Measurements from ENCODE around the gene LMTK2.
A peak's percentile ranks its signal among the peaks of the same experiment; 100 is the strongest.

The LMTK2 gene

DNA sequence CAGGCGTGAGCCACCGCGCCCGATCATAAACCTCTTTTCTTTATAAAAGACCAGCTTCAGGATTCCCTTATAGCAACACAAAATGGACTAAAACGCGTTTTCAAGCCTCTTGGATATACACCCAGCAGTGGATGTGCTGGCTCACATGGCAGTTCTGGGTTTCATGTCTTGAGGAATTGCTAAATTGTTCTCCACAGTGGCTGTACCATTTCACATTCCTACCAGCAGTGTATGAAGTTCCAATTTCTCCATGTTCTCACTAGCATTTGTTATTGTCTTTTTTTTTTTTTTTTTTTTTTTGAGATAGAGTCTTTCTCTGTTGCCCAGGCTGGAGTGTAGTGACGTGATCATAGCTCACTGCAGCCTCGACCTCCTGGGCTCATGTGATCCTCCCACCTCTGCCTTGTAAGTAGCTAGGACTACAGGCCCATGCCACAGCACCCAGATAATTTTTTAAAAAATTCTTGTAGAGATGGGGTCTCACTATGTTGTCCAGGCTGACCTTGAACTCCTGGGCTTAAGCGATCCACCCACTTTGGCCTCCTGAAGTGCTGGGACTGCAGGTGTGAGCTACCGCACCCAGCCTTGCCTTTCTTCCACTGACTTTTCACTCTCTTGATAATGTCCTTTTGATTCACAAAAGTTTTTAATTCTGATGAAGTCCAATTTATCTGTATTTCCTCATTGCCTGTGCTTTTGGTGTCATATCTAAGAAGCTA lies 127.9 kb downstream of the LMTK2 start:
- no peak for DNase-seq (ENCODE audit: low read depth in 2 of 2)

DNA sequence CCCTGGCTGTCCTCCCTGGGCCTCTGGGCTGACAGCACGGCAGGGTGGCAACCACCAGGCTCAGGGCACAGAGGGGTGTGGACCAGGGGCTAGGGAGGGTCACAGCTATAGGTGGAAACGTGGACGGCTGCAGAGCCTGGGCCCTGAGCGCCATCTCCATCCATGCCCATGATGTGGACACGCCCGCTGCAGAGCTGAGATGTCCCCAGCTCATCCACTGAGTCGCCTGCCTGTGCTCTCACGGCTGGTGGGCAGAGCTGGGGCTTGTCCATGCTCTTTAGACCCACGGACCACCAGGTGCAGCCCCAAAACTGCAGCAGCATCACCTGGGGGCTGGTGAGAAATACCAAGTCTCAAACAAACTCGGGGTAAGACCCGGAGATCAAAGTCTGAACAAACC lies 129.2 kb downstream of the LMTK2 start:
- DNase-seq (ENCODE audit: low read depth in 2 of 2): no peak

DNA sequence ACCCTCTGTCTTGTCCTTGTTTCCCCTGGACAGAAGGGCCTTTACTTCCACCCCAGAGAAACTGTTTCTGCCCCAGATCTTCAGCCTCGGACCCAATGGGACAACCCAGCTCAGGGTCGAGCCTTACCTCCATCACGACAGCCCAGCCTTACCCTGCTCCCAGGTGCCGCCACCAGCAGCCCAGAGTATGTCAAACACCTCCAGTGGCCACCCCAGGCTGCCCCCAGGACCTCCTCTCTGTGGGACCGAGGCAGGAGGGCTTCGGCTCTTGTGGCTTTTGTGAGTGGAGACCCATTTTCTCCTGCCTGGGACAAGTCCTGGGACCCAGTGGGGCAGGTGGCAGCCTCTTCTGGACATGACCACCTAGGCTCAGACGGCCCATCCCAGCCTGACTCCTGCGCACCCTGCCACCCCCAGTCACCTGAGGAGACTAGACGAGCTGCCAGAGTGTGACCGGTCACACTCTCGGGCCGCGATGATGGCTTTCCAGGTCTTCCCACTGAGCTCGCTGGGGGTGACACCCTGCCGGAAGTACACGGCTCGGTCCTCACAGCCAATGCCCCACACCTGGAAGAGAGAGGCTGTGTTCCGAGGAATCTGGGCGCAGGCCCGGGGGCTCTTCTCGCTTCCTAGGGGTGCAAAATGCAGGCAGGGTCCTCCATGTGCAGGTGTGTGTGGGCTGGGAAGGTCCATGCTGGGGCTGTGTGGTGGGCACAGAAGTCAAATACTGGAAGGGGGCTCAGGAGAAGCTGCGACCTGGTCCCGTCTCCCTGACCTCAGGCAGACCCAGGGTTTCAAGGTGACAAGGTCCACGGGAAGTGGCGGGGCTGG lies 129.9 kb downstream of the LMTK2 start:
- no peak for DNase-seq (ENCODE audit: low read depth in 2 of 2)

- DNase-seq (ENCODE audit: low read depth in 2 of 2): no peak
Measured at GRCh38 chr7:98238076-98238475, 131.4 kb downstream of the LMTK2 start.

GRCh38 chr7:98238976-98239375 lies 132.3 kb downstream of the LMTK2 start:
- DNase-seq (ENCODE audit: low read depth in 2 of 2): no peak

DNA sequence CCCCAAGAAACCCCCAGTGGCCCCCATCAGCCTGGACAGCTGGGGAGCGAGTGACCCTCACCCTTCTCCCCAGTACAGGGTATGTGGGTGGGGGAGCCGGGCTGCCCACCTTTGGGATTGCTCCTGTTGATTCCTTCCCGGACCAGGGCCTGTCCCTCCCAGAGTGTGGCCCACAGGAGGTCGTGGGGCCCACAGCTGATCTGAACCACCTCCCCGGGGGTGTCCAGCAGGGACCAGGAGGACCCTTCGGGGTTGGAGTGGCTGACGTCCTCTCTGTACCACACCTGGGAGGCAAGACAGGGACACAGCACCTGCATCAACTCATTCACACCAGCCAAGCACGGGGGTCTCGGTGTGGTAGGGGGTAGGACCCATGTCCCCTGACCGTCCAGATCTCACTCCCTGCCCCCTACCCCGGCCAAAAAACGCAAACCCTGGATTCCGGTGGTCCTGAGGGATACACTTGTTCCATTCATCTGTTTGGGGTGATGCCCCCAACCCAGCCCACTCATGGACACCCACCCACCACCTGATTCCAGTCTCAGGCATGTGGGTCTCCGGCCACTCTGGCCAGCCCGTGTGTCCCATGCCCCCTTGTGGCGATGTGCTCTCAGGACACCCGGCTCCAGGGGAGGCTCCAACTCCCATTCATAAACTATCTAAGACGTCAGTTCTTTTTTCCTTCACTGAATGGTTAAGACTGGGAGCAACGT lies 134.5 kb downstream of the LMTK2 start:
- no peak for DNase-seq (ENCODE audit: low read depth in 2 of 2)

DNA sequence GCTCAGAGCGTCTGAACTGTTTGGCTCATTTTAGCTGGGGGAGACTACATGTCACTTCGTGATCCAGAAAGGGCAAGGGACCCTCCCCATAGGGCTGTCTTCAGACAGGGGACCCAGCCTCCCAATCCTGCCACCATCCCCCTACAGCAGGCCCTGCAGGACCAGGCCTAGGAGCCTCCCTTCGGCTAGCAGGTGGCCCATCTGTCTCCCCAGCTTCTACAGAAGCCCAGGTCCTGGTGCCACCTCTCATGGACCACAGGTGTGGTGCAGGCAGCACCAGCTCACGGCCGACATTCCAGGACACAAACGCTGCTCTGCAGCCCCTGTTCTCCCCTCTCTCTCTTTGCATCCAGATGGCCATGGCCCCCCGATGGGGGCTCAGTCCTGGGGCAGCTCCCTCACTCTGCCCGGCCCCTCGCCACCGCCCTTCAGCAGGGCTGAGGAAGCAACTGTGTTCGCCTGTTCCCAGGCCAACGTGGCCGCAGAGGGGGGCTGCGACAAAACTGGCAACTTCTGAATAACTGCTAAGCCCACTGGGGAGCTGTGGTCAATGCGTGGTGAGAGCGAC lies 135.1 kb downstream of the LMTK2 start:
- no peak for DNase-seq (ENCODE audit: low read depth in 2 of 2)

DNA sequence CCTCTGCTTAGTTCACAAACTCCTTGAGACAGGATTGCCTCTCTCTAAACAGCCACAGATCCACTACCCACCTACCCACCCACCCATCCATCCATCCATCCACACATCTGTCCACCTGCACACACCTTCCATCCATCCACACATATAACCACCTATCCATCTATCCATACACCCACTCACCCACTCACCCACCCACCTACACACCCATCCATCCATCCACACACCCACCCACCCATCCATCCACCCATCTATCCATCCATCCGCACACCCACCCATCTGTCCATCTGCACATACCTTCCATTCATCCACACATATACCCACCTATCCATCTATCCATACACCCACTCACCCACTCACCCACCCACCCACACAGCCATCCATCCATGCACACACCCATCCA lies 135.7 kb downstream of the LMTK2 start:
- DNase-seq (ENCODE audit: low read depth in 2 of 2): no peak

- no peak for DNase-seq (ENCODE audit: low read depth in 2 of 2)
Measured at GRCh38 chr7:98242934-98243333, 136.3 kb downstream of the LMTK2 start.

GRCh38 chr7:98244871-98245270 lies 138.2 kb downstream of the LMTK2 start:
- DNase-seq (ENCODE audit: low read depth in 2 of 2): no peak

DNA sequence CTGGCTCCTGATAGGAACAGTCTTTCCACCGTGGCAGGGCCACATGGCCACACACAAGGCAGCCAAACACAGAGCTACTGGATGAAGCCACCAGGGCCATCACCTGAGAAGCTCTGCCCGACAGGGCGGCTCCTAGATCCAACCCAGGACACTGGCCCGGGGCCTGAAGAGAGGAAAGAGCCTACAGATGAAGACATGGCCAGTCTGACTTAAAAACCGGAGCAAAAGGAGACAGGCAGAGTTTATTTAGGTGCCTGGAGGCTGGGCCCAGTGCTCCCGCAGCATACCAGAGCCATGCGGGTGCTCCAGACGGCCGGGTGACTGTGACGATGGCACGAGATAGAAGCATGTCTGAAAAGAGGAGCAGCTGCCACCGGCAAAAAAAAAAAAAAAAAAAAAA lies 141.5 kb downstream of the LMTK2 start:
- DNase-seq (ENCODE audit: low read depth in 2 of 2): no peak

- no peak for DNase-seq (ENCODE audit: low read depth in 2 of 2)
Measured at GRCh38 chr7:98249106-98249505, 142.4 kb downstream of the LMTK2 start.

- DNase-seq (ENCODE audit: low read depth in 2 of 2): no peak
Measured at GRCh38 chr7:98250789-98251188, 144.1 kb downstream of the LMTK2 start.

GRCh38 chr7:98251231-98251600 lies 144.6 kb downstream of the LMTK2 start:
- no peak for DNase-seq (ENCODE audit: low read depth in 2 of 2)

- DNase-seq (ENCODE audit: low read depth in 2 of 2): peak; percentile 61 to 74
Measured at GRCh38 chr7:98251601-98252424, 145.2 kb downstream of the LMTK2 start, which contains the start of gene TECPR1. TSS of gene TECPR1 (minus strand) at chr7:98252232. CDS start at chr7:98246146, 6,086 bp downstream.

GRCh38 chr7:98252425-98253054 lies 145.9 kb downstream of the LMTK2 start:
- no peak for DNase-seq (ENCODE audit: low read depth in 2 of 2)

GRCh38 chr7:98254516-98254915 lies 147.9 kb downstream of the LMTK2 start:
- no peak for DNase-seq (ENCODE audit: low read depth in 2 of 2)

DNA sequence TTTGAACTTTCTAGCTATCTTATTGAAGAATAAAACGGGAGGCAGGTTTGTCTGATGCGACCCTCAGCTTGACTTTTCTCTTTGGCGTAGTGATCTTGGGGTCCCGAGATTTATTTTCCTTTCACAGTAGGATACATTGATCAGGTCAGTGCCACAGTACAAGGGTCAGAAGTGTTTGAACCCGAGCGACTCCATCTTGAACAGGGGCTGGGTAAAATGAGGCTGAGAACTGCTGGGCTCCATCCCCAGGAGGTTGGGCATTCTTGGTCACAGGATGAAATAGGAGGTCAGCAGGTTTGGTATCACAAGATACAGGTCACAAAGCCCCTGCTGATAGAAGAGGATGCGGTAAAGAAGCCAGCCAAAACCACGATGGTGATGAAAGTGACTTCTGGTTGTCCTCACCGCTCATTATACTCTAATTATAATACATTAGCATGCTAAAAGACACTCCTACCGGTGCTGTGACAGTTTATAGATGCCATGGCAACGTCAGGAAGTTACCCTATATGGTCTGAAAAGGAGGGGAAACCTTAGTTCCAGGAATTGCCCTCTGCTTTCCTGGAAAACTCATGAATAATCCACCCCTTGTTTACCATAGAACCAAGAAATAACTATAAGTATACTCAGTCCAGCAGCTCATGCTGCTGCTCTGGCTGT lies 148.4 kb downstream of the LMTK2 start:
- DNase-seq (ENCODE audit: low read depth in 2 of 2): no peak

GRCh38 chr7:98256431-98256830 lies 149.8 kb downstream of the LMTK2 start:
- DNase-seq (ENCODE audit: low read depth in 2 of 2): no peak

DNA sequence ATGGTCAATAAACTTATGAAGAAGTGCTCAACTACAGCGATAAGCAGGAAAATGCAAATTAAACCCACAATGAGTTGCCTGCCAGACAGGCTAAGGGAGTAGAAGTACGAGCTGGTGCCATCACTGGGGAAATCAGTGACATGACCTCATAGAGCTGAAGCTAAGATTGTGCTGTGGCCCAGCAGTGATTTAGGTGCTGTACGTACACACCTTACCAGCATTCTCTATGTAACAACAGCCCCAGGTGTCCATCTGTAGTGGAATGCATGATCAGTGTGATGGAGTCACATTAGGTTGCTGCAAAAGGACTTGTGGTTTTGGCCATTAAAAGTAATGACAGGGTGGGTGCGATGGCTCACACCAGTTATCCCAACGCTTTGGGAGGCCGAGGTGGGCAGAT lies 151.0 kb downstream of the LMTK2 start:
- DNase-seq (ENCODE audit: low read depth in 2 of 2): no peak
